ENCODE measurements around the gene ADGRD2. TPM values are rescaled to one million over a fixed set of nuclear protein-coding genes. Genes with fewer than 3 reads are reported as not detected.

The ADGRD2 gene
- total RNA-seq, 1 experiment from 2014 or later: not detected

GRCh38 chr9:124420991-124421543 is 29.2 kb upstream of the ADGRD2 start:
- Histone ChIP-seq H3K9me3 (ENCODE audit: control insufficient read depth in 1 of 2, insufficient read depth in 1 of 2, low read depth in 1 of 2, low read length in 2 of 2) (no peaks in the 10 kb centered on the region), H3K79me2 (ENCODE audit: insufficient read depth, low read length) (no peaks in the 10 kb centered on the region), H2AFZ (ENCODE audit: low read depth, low read length, poor library complexity, severe bottlenecking) (no peak overlapping the region), H3K9me2 (ENCODE audit: insufficient read depth) (no peaks in the 10 kb centered on the region), H3K4me1 (ENCODE audit: control insufficient read depth in 1 of 2, insufficient read depth in 2 of 2, low read length in 2 of 2) (peaks cover 0 to under 1% of the 10 kb centered on the region in 2 experiments; a peak in 3 of 4 replicates), H3K4me3 (replicated peaks in 1 of 2; ENCODE audit: low read depth in 1 of 2, low read length in 2 of 2) (no peak overlapping the region), H3K27ac (ENCODE audit: low read depth, low read length) (no peak overlapping the region), H3K27me3 (ENCODE audit: insufficient read depth, low read length) (no peaks in the 10 kb centered on the region; the same call in 1 of the 2 replicates), H4K20me1 (ENCODE audit: insufficient read depth) (no peaks in the 10 kb centered on the region), H3K36me3 (ENCODE audit: control insufficient read depth in 1 of 2, insufficient read depth in 2 of 2, low read length in 2 of 2) (no peaks in the 10 kb centered on the region), H3K9ac (ENCODE audit: low read length) (no peak overlapping the region), H3K4me2 (ENCODE audit: low read length) (no peak overlapping the region)
- CTCF ChIA-PET: interaction anchor here (1.8 to 3.6 kb wide), 2 partner anchors 116 to 344 kb away, joined by 4 to 21 read pairs; no protein-coding TSS in a partner anchor
- DNase-seq (ENCODE audit: low read depth, low spot score) (no peak), ATAC-seq (no peak)
- BruUV-seq (replicated peaks): no TSS peak
- intact Hi-C loops (cut with micrococcal nuclease): no loop called here
- TF ChIP-seq EZH2phosphoT487 (IDR thresholded peaks at IDR 0.05; ENCODE audit: borderline replicate concordance) (no peak), ELF1 (IDR thresholded peaks at IDR 0.05; ENCODE audit: borderline replicate concordance, low read depth) (no peak), EGR1 (IDR thresholded peaks at IDR 0.05; ENCODE audit: low read depth) (no peak), TCF7L2 (IDR thresholded peaks at IDR 0.05; ENCODE audit: borderline replicate concordance, extremely low read depth, insufficient read depth, insufficient read length) (no peak), ATF3 (IDR thresholded peaks at IDR 0.05) (no peak), ZBTB33 (IDR thresholded peaks at IDR 0.05; ENCODE audit: extremely low read depth, insufficient replicate concordance, low read length) (no peak), SIN3A (IDR thresholded peaks at IDR 0.05; ENCODE audit: low read depth) (no peak)
- POLR2A ChIA-PET: no interaction called here
- RAD21 ChIA-PET (ENCODE audit: low non-redundant PET in 1 of 2, low total read pairs in 2 of 2, uncharacterized antibody in 2 of 2, unreplicated experiment in 2 of 2): no interaction called here

All from HCT116 (cell line).